ENCODE data around the gene OGFR. TPM values are rescaled to one million over a fixed set of nuclear protein-coding genes. Genes with fewer than 3 reads are reported as not detected.

The OGFR gene
- total RNA-seq, 1 experiment from 2014 or later, result 73.6 TPM

- Histone ChIP-seq H2AFZ (ENCODE audit: low read depth, low read length, poor library complexity, severe bottlenecking) (no peak overlapping the region), H3K9me3 (ENCODE audit: control insufficient read depth in 1 of 2, insufficient read depth in 1 of 2, low read depth in 1 of 2, low read length in 2 of 2) (no peaks in the 10 kb centered on the region), H4K20me1 (ENCODE audit: insufficient read depth) (no peaks in the 10 kb centered on the region), H3K4me2 (ENCODE audit: low read length) (peak overlapping the region; percentile 98), H3K27ac (ENCODE audit: low read depth, low read length) (peak overlapping the region; percentile 74), H3K79me2 (ENCODE audit: insufficient read depth, low read length) (peaks cover 19% of the 10 kb centered on the region), H3K9ac (ENCODE audit: low read length) (peak overlapping the region; percentile 72), H3K9me2 (ENCODE audit: insufficient read depth) (no peaks in the 10 kb centered on the region), H3K4me1 (ENCODE audit: control insufficient read depth in 1 of 2, insufficient read depth in 2 of 2, low read length in 2 of 2) (peaks cover 23 to 67% of the 10 kb centered on the region in 2 experiments), H3K4me3 (replicated peaks in 1 of 2; ENCODE audit: low read depth in 1 of 2, low read length in 2 of 2) (peak overlapping the region; percentile 45 to 61), H3K27me3 (ENCODE audit: insufficient read depth, low read length) (no peaks in the 10 kb centered on the region), H3K36me3 (ENCODE audit: control insufficient read depth in 1 of 2, insufficient read depth in 2 of 2, low read length in 2 of 2) (peaks cover 3 to 13% of the 10 kb centered on the region in 2 experiments; a peak in 2 of 4 replicates)
- intact Hi-C loops (cut with micrococcal nuclease), result loop anchor here (2.0 to 5.0 kb wide), 2 partner anchors 59 to 291 kb away; no protein-coding TSS in a partner anchor
- TF ChIP-seq FOSL1 (IDR thresholded peaks at IDR 0.05; ENCODE audit: low read depth), result no peak
- TF ChIP-seq EGR1 (IDR thresholded peaks at IDR 0.05; ENCODE audit: low read depth), result no peak
- TF ChIP-seq CEBPB (IDR thresholded peaks at IDR 0.05; ENCODE audit: low read depth), result no peak
- TF ChIP-seq POLR2A (IDR thresholded peaks at IDR 0.05; ENCODE audit: borderline replicate concordance, extremely low read depth, insufficient read depth, insufficient read length), result no peak
- TF ChIP-seq ELF1 (IDR thresholded peaks at IDR 0.05; ENCODE audit: borderline replicate concordance, low read depth), result no peak
- TF ChIP-seq ATF3 (IDR thresholded peaks at IDR 0.05), result no peak
- TF ChIP-seq, protein P1, sequence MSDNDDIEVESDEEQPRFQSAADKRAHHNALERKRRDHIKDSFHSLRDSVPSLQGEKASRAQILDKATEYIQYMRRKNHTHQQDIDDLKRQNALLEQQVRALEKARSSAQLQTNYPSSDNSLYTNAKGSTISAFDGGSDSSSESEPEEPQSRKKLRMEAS (IDR thresholded peaks at IDR 0.05), result no peak
- no peak for TF ChIP-seq TCF7L2 (IDR thresholded peaks at IDR 0.05; ENCODE audit: borderline replicate concordance, extremely low read depth, insufficient read depth, insufficient read length)
- no peak for TF ChIP-seq ZNF274 (IDR thresholded peaks at IDR 0.05; ENCODE audit: low read depth, low read length)
- no peak for TF ChIP-seq SRF (IDR thresholded peaks at IDR 0.05; ENCODE audit: low read depth)
- TF ChIP-seq, protein P2, sequence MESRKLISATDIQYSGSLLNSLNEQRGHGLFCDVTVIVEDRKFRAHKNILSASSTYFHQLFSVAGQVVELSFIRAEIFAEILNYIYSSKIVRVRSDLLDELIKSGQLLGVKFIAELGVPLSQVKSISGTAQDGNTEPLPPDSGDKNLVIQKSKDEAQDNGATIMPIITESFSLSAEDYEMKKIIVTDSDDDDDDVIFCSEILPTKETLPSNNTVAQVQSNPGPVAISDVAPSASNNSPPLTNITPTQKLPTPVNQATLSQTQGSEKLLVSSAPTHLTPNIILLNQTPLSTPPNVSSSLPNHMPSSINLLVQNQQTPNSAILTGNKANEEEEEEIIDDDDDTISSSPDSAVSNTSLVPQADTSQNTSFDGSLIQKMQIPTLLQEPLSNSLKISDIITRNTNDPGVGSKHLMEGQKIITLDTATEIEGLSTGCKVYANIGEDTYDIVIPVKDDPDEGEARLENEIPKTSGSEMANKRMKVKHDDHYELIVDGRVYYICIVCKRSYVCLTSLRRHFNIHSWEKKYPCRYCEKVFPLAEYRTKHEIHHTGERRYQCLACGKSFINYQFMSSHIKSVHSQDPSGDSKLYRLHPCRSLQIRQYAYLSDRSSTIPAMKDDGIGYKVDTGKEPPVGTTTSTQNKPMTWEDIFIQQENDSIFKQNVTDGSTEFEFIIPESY (IDR thresholded peaks at IDR 0.05; ENCODE audit: extremely low read depth, insufficient replicate concordance, low read length), result no peak
- TF ChIP-seq REST (IDR thresholded peaks at IDR 0.05; ENCODE audit: low read depth), result no peak
- TF ChIP-seq EZH2phosphoT487 (IDR thresholded peaks at IDR 0.05; ENCODE audit: borderline replicate concordance), result no peak
- no peak for TF ChIP-seq POLR2AphosphoS5 (IDR thresholded peaks at IDR 0.05; ENCODE audit: low read depth, low read length)
- TF ChIP-seq CTCF (IDR thresholded peaks at IDR 0.05 in 2 of 3, conservative IDR thresholded peaks at IDR 0.05 in 1 of 3; ENCODE audit: borderline replicate concordance in 1 of 3, insufficient read depth in 1 of 3, low read depth in 2 of 3, low read length in 2 of 3), result no peak
- no peak for TF ChIP-seq EZH2 (IDR thresholded peaks at IDR 0.05)
- no peak for TF ChIP-seq CBX3 (IDR thresholded peaks at IDR 0.05; ENCODE audit: low read depth)
- no peak for TF ChIP-seq RAD21 (IDR thresholded peaks at IDR 0.05; ENCODE audit: low read depth)
- no peak for TF ChIP-seq ZFX (IDR thresholded peaks at IDR 0.05)
- RAD21 ChIA-PET (ENCODE audit: low non-redundant PET in 1 of 2, low total read pairs in 2 of 2, uncharacterized antibody in 2 of 2, unreplicated experiment in 2 of 2), result no interaction called here
- POLR2A ChIA-PET, result interaction anchor here (1.0 to 1.5 kb wide), 8 partner anchors 10 to 195 kb away, joined by 3 to 9 read pairs (median 4); no protein-coding TSS in a partner anchor
- ATAC-seq (peak; percentile 39), DNase-seq (ENCODE audit: low read depth, low spot score) (no peak)
- BruUV-seq (replicated peaks), result TSS peak; percentile 82
- CTCF ChIA-PET, result interaction anchor here (0.5 to 2.3 kb wide), 12 partner anchors 11 to 657 kb away, joined by 3 to 10 read pairs (median 4); partner anchors contain the start of gene OGFR
Observed at GRCh38 chr20:62793757-62794006, 11.0 kb upstream of the OGFR start.

Measured in HCT116 (cell line).